Panc1 (cell line): Measurements from ENCODE around the gene SRGAP3. TPM values are rescaled to one million over a fixed set of nuclear protein-coding genes. Genes with fewer than 3 reads are reported as not detected.

ENCODE experiments used
- ATAC-seq: fragments of 200-7000 bp; cut with Tn5 transposase; 2 replicates; pipeline ENCODE4 v1.9.1; 2020; ENCODE audit warnings: mild to moderate bottlenecking, moderate library complexity
- BruUV-seq: library from RNA; stranded (reverse); fragments of 400-500 nt; replicated peaks from 2 replicates; lab custom pipeline; 2021; lab: Mats Ljungman, UMichigan
- CTCF ChIA-PET: fragments of 300-600 bp; sonication (Branson Sonifier 250); formaldehyde crosslinking; loops from one replicate; lab custom pipeline; 2022; ENCODE audit warnings: antibody characterized with exemption; lab: Charles Lee
- POLR2A ChIA-PET: fragments of 300-600 bp; sonication (Branson Sonifier 250); formaldehyde crosslinking; loops from one replicate; lab custom pipeline; 2022; ENCODE audit warnings: antibody characterized with exemption; lab: Charles Lee
- DNase-seq: peaks from one replicate; pipeline ENCODE4 v3.0.0-alpha.2; 2010; ENCODE audit warnings: low read depth, low spot score
- H3K27ac ChIP-seq: 2 replicates; pipeline ENCODE4 v1.5.1; 2011; ENCODE audit warnings: mild to moderate bottlenecking, low read length, inconsistent platforms
- H3K27me3 ChIP-seq: fragments of 200-500 bp; sonication (Bioruptor generic); 2 replicates; pipeline ENCODE4 v1.6.0; 2014; ENCODE audit warnings: low read length, inconsistent platforms; ENCODE audit not compliant: control insufficient read depth, insufficient read depth
- H3K36me3 ChIP-seq: fragments of 200-500 bp; sonication (Bioruptor generic); 2 replicates; pipeline ENCODE4 v1.5.1; 2014; ENCODE audit warnings: inconsistent platforms, mild to moderate bottlenecking, low read length, moderate library complexity; ENCODE audit not compliant: control insufficient read depth, insufficient read depth
- H3K4me1 ChIP-seq: 2 replicates; pipeline ENCODE4 v1.5.1; 2011; ENCODE audit warnings: inconsistent platforms, mild to moderate bottlenecking, low read length, moderate library complexity; ENCODE audit not compliant: control insufficient read depth, insufficient read depth
- H3K4me3 ChIP-seq, 2 experiments: 2 replicates each; pipeline ENCODE4 v1.5.1; 2011 to 2012; ENCODE audit warnings: low read depth in 2 of 2, low read length in 2 of 2, mild to moderate bottlenecking in 2 of 2, inconsistent platforms in 1 of 2, moderate library complexity in 1 of 2
- H3K9me3 ChIP-seq: fragments of 200-500 bp; sonication (Bioruptor generic); 2 replicates; pipeline ENCODE4 v1.5.1; 2014; ENCODE audit warnings: low read depth, mild to moderate bottlenecking, inconsistent platforms, low read length, moderate library complexity; ENCODE audit not compliant: control insufficient read depth, insufficient read depth
- POLR2AphosphoS5 ChIP-seq: IDR thresholded peaks from 2 replicates; pipeline ENCODE4 v1.6.1; 2012; ENCODE audit warnings: mild to moderate bottlenecking, low read depth, low read length, moderate library complexity
- SIN3A ChIP-seq: IDR thresholded peaks from 2 replicates; pipeline ENCODE4 v1.6.1; 2012; ENCODE audit warnings: low read depth, mild to moderate bottlenecking, low read length, moderate library complexity, borderline replicate concordance; ENCODE audit not compliant: insufficient read depth
- TCF7L2 ChIP-seq: IDR thresholded peaks from 2 replicates; pipeline ENCODE4 v1.6.1; 2011; ENCODE audit warnings: mild to moderate bottlenecking, low read depth, low read length, inconsistent platforms
- in situ Hi-C: cut with HindIII; loops from 2 replicates; pipeline ENCODE4 v1.10.0; 2016; ENCODE audit warnings: low sequenced_read_pairs, low pct_unique_long_range_greater_than_20kb
- intact Hi-C: fragments of 100-400 bp; cut with micrococcal nuclease; formaldehyde crosslinking; loops from one replicate; pipeline ENCODE4 v1.10.0; 2022; ENCODE audit not compliant: unreplicated experiment
- total RNA-seq: library from RNA; stranded (reverse); gene quantifications from one replicate; pipeline ENCODE4 v1.2.1, GENCODE V29; 2021; ENCODE audit not compliant: unreplicated experiment
- TF ChIP-seq, protein P1 (sequence below), 2 experiments: IDR thresholded peaks; 2 replicates each; pipeline ENCODE4 v1.6.1; 2011 to 2012; ENCODE audit warnings: low read depth in 2 of 2, control low read depth in 1 of 2, low read length in 1 of 2, mild to moderate bottlenecking in 1 of 2, moderate library complexity in 1 of 2; ENCODE audit not compliant: insufficient read depth in 1 of 2
- TF ChIP-seq, protein P2 (sequence below): fragments of 450-650 bp; IDR thresholded peaks from 2 replicates; pipeline ENCODE4 v1.5.1; 2017; ENCODE audit warnings: mild to moderate bottlenecking

The SRGAP3 gene
- total RNA-seq, 1 experiment from 2014 or later, result 0.82 TPM

DNA sequence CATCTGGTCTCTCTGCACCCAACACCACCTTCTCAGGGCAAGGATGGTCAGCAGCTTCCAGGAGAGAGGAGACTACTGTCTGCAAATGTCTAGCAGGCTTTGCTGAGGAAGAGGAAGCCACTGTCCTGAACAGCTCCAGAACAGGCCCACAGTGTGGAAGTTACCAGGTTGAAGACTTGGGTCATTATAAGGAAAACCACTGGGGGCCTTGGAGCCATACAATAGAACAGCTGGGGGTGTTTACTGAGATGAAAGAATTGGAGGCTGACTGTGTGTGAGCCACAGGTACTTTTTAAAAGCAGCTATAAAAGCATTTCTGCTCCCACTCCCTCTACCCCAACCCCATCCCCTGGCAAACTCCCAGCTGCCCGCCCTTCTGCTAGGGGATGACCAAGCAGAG is 24.2 kb downstream of the SRGAP3 start:
- Histone ChIP-seq H3K4me1 (no peaks in the 10 kb centered on the region), H3K9me3 (no peaks in the 10 kb centered on the region), H3K36me3 (no peaks in the 10 kb centered on the region), H3K27me3 (no peaks in the 10 kb centered on the region; the same call in 1 of the 2 replicates), H3K27ac (no peak overlapping the region), H3K4me3 (no peak overlapping the region)
- ChIA-PET POLR2A (no interaction called here), CTCF (no interaction called here)
- intact Hi-C loops, result no loop called here
- DNase-seq (no peak), ATAC-seq (no peak)
- no TSS peak for BruUV-seq
- in situ Hi-C loops, result no loop called here
- TF ChIP-seq SIN3A (no peak), POLR2AphosphoS5 (no peak), TCF7L2 (no peak)
- TF ChIP-seq, protein P1, sequence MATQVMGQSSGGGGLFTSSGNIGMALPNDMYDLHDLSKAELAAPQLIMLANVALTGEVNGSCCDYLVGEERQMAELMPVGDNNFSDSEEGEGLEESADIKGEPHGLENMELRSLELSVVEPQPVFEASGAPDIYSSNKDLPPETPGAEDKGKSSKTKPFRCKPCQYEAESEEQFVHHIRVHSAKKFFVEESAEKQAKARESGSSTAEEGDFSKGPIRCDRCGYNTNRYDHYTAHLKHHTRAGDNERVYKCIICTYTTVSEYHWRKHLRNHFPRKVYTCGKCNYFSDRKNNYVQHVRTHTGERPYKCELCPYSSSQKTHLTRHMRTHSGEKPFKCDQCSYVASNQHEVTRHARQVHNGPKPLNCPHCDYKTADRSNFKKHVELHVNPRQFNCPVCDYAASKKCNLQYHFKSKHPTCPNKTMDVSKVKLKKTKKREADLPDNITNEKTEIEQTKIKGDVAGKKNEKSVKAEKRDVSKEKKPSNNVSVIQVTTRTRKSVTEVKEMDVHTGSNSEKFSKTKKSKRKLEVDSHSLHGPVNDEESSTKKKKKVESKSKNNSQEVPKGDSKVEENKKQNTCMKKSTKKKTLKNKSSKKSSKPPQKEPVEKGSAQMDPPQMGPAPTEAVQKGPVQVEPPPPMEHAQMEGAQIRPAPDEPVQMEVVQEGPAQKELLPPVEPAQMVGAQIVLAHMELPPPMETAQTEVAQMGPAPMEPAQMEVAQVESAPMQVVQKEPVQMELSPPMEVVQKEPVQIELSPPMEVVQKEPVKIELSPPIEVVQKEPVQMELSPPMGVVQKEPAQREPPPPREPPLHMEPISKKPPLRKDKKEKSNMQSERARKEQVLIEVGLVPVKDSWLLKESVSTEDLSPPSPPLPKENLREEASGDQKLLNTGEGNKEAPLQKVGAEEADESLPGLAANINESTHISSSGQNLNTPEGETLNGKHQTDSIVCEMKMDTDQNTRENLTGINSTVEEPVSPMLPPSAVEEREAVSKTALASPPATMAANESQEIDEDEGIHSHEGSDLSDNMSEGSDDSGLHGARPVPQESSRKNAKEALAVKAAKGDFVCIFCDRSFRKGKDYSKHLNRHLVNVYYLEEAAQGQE (IDR thresholded peaks at IDR 0.05; ENCODE audit: insufficient read depth in 1 of 2, low read depth in 2 of 2, low read length in 1 of 2), result no peak
- TF ChIP-seq, protein P2, sequence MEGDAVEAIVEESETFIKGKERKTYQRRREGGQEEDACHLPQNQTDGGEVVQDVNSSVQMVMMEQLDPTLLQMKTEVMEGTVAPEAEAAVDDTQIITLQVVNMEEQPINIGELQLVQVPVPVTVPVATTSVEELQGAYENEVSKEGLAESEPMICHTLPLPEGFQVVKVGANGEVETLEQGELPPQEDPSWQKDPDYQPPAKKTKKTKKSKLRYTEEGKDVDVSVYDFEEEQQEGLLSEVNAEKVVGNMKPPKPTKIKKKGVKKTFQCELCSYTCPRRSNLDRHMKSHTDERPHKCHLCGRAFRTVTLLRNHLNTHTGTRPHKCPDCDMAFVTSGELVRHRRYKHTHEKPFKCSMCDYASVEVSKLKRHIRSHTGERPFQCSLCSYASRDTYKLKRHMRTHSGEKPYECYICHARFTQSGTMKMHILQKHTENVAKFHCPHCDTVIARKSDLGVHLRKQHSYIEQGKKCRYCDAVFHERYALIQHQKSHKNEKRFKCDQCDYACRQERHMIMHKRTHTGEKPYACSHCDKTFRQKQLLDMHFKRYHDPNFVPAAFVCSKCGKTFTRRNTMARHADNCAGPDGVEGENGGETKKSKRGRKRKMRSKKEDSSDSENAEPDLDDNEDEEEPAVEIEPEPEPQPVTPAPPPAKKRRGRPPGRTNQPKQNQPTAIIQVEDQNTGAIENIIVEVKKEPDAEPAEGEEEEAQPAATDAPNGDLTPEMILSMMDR, result no peak

DNA sequence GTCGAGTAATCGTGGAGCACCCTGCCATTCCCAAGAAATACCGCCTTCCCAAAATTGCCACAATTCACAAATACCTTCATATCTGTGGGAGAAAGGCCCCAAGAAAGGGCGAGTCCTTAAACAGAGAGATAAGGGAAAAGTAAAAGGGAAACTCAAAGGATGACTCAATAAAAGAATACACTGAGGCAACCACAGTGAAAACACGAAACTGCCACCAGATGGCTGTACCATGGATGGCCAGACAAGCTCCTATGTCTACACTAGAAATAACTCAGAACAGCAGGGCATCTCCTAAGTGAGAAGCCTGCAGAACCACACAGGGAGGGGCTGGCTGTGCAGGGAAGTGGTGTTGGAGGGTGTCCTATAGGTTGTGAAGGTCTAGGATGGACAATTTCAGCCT is 25.0 kb downstream of the SRGAP3 start:
- CTCF ChIA-PET, result no interaction called here
- TF ChIP-seq, protein P1 (IDR thresholded peaks at IDR 0.05; ENCODE audit: insufficient read depth in 1 of 2, low read depth in 2 of 2, low read length in 1 of 2), result no peak
- no peak for TF ChIP-seq SIN3A
- no peak for TF ChIP-seq POLR2AphosphoS5
- TF ChIP-seq, protein P2, result no peak
- no peak for TF ChIP-seq TCF7L2

More for the DNA sequence above, 25.0 kb downstream of the SRGAP3 start:
- DNase-seq (no peak), ATAC-seq (no peak)
- Histone ChIP-seq H3K4me3 (no peak overlapping the region), H3K27ac (no peak overlapping the region), H3K36me3 (no peaks in the 10 kb centered on the region), H3K4me1 (no peaks in the 10 kb centered on the region), H3K27me3 (no peaks in the 10 kb centered on the region; the same call in 1 of the 2 replicates), H3K9me3 (no peaks in the 10 kb centered on the region)
- POLR2A ChIA-PET, result no interaction called here
- no TSS peak for BruUV-seq
- intact Hi-C loops (no loop called here), in situ Hi-C loops (no loop called here)
